DND-41 (cell line): ENCODE results near the gene SCGB1C1.

Experiments
- EZH2 ChIP-seq: IDR thresholded peaks from 3 replicates; pipeline ENCODE4 v1.6.1; 2012; ENCODE audit warnings: borderline replicate concordance, low read depth, mild to moderate bottlenecking, moderate library complexity, low read length, inconsistent platforms; ENCODE audit not compliant: severe bottlenecking
- TF ChIP-seq, protein P1 (sequence below): IDR thresholded peaks from 2 replicates; pipeline ENCODE4 v1.5.1; 2012; ENCODE audit warnings: borderline replicate concordance, low read length, moderate library complexity, mild to moderate bottlenecking; ENCODE audit not compliant: poor library complexity, severe bottlenecking; ENCODE audit errors: extremely low read depth

DNA sequence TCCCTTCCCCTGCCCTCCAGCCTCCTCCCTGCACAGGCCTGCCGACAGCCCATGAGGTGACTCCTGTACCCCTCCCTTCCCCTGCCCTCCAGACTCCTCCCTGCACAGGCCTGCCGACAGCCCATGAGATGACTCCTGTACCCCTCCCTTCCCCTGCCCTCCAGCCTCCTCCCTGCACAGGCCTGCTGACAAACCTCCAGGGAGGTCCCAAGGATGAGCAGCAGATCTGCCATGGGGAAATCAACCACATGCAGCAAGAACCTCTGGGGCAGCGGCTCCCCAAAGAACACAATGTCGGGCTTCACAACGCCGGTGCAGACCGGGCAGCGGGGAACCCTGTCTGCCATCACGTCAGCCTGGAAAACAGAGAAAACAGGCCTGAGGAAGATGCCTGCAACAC is 31.0 kb downstream of the SCGB1C1 start:
- TF ChIP-seq, protein P1, sequence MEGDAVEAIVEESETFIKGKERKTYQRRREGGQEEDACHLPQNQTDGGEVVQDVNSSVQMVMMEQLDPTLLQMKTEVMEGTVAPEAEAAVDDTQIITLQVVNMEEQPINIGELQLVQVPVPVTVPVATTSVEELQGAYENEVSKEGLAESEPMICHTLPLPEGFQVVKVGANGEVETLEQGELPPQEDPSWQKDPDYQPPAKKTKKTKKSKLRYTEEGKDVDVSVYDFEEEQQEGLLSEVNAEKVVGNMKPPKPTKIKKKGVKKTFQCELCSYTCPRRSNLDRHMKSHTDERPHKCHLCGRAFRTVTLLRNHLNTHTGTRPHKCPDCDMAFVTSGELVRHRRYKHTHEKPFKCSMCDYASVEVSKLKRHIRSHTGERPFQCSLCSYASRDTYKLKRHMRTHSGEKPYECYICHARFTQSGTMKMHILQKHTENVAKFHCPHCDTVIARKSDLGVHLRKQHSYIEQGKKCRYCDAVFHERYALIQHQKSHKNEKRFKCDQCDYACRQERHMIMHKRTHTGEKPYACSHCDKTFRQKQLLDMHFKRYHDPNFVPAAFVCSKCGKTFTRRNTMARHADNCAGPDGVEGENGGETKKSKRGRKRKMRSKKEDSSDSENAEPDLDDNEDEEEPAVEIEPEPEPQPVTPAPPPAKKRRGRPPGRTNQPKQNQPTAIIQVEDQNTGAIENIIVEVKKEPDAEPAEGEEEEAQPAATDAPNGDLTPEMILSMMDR = no peak
- TF ChIP-seq EZH2 = no peak
